K562 (cell line): ENCODE data around the gene LRRC25. TPM values are rescaled to one million over a fixed set of nuclear protein-coding genes. Genes with fewer than 3 reads are reported as not detected.

Experiments
- CREB3 ChIP-seq: fragments of 450-650 bp; conservative IDR thresholded peaks from 2 replicates; pipeline ENCODE4 v1.6.1; 2016; ENCODE audit warnings: missing genetic modification characterization, low read depth, mild to moderate bottlenecking, missing compliant biosample characterization, moderate library complexity
- ID3 ChIP-seq, 2 experiments: fragments of 250-450 bp in 1 of 2; fragments of 450-650 bp in 1 of 2; sonication (Bioruptor Pico) in 1 of 2; IDR thresholded peaks; 2 replicates each; pipeline versions ENCODE4 v1.6.1 to v1.8.0; 2016 to 2021; ENCODE audit warnings: mild to moderate bottlenecking in 2 of 2, moderate library complexity in 2 of 2, missing compliant biosample characterization in 1 of 2, missing genetic modification characterization in 1 of 2
- IFI16 ChIP-seq: fragments of 250-450 bp; sonication (Bioruptor Pico); IDR thresholded peaks from 2 replicates; pipeline ENCODE4 v2.1.2; 2022; ENCODE audit warnings: mild to moderate bottlenecking, inconsistent platforms
- IRF2 ChIP-seq: sonication (generic); formaldehyde crosslinking; IDR thresholded peaks from 2 replicates; pipeline ENCODE4 v1.8.1; 2022; ENCODE audit warnings: mild to moderate bottlenecking, missing genetic modification reagents
- KDM5B ChIP-seq: fragments of 200-600 bp; sonication (generic); IDR thresholded peaks from 2 replicates; pipeline ENCODE4 v1.6.1; 2012; ENCODE audit warnings: low read depth, mild to moderate bottlenecking, moderate library complexity, low read length, control low read depth, inconsistent platforms; ENCODE audit not compliant: insufficient replicate concordance
- NFRKB ChIP-seq: fragments of 450-650 bp; IDR thresholded peaks from 2 replicates; pipeline ENCODE4 v1.6.1; 2016; ENCODE audit warnings: low read depth
- NR2C1 ChIP-seq, 2 experiments: fragments of 450-650 bp; IDR thresholded peaks; 2 replicates each; pipeline ENCODE4 v1.6.1; 2017; ENCODE audit warnings: mild to moderate bottlenecking in 2 of 2, antibody characterized with exemption in 1 of 2, inconsistent platforms in 1 of 2, missing compliant biosample characterization in 1 of 2, missing genetic modification characterization in 1 of 2
- PRDM10 ChIP-seq: fragments of 450-650 bp; IDR thresholded peaks from 2 replicates; pipeline ENCODE4 v1.6.1; 2018; ENCODE audit not compliant: partially characterized antibody
- RFX5 ChIP-seq: IDR thresholded peaks from 2 replicates; pipeline ENCODE4 v1.6.1; 2011; ENCODE audit warnings: low read depth, mild to moderate bottlenecking, improper control_type of control experiment, low read length
- SNRNP70 ChIP-seq: fragments of 200-400 bp; formaldehyde crosslinking; optimal IDR thresholded peaks from 2 replicates; pipeline ENCODE3; 2017; ENCODE audit warnings: low read depth, low read length
- STAT6 ChIP-seq: sonication (generic); formaldehyde crosslinking; IDR thresholded peaks from 2 replicates; pipeline ENCODE4 v1.8.1; 2023; ENCODE audit warnings: mild to moderate bottlenecking, missing genetic modification reagents
- TCF7 ChIP-seq: sonication (generic); IDR thresholded peaks from 2 replicates; pipeline ENCODE4 v1.6.1; 2016; ENCODE audit warnings: antibody characterized with exemption, borderline replicate concordance
- YY1 ChIP-seq, 3 experiments: IDR thresholded peaks; 2 replicates each; pipeline ENCODE4 v1.6.1; 2011; ENCODE audit warnings: low read length in 2 of 3, mild to moderate bottlenecking in 2 of 3, moderate library complexity in 2 of 3, borderline replicate concordance in 1 of 3, control low read depth in 1 of 3, low read depth in 1 of 3; ENCODE audit not compliant: insufficient read depth in 3 of 3, insufficient replicate concordance in 2 of 3, control insufficient read depth in 1 of 3, insufficient read length in 1 of 3; ENCODE audit errors: extremely low read depth in 1 of 3
- ZFP30 ChIP-seq: fragments of 250-450 bp; sonication (Bioruptor Pico); IDR thresholded peaks from 2 replicates; pipeline ENCODE4 v1.8.0; 2022; ENCODE audit warnings: moderate library complexity, mild to moderate bottlenecking, inconsistent platforms, borderline replicate concordance
- ZNF184 ChIP-seq: sonication (generic); formaldehyde crosslinking; IDR thresholded peaks from 2 replicates; pipeline ENCODE4 v1.5.0; 2020; ENCODE audit warnings: missing genetic modification reagents
- ZNF274 ChIP-seq: IDR thresholded peaks from 2 replicates; pipeline ENCODE4 v1.6.1; 2011; ENCODE audit warnings: low read depth, mild to moderate bottlenecking, low read length, moderate library complexity, borderline replicate concordance
- ZNF785 ChIP-seq: fragments of 250-450 bp; sonication (Bioruptor Pico); IDR thresholded peaks from 2 replicates; pipeline ENCODE4 v1.4.0; 2020; ENCODE audit warnings: mild to moderate bottlenecking
- polyA plus RNA-seq, 8 experiments: library from polyadenylated mRNA; depleted of rRNA in 4 of 8; stranded (reverse) in 5 of 8; unstranded in 3 of 8; fragments of >200 nt; fragmentation: Nextera tagmentation in 2 of 8; fragmentation: Illumina TruSeq in 1 of 8; extraction: Ambion mirVana in 2 of 8; extraction: Trizol in 1 of 8; gene quantifications; 2 replicates each; pipeline versions ENCODE4 v1.2.1 to v1.2.3, GENCODE V29; 2011 to 2014; ENCODE audit warnings: inconsistent platforms in 1 of 8, missing spikeins in 1 of 8
- total RNA-seq, 7 experiments: library from RNA; depleted of rRNA in 6 of 7; stranded (reverse); fragments of >200 nt in 6 of 7; fragmentation: Illumina TruSeq in 2 of 7; extraction: Trizol in 2 of 7; gene quantifications; 2 replicates each; pipeline versions ENCODE4 v1.2.1 to v1.2.3, GENCODE V29; 2011 to 2021; ENCODE audit warnings: low replicate concordance in 1 of 7

LRRC25 gene
- total and polyA plus RNA-seq, 9 of the 15 experiments (the other 6 are each of a cell fraction or from before 2014, with no cell fraction given) = 0.07 to 0.36 (median 0.10) TPM; not detected in 3

GRCh38 chr19:18373892-18374629 is 23.4 kb downstream of the LRRC25 start (continued):
- TF ChIP-seq YY1 (IDR thresholded peaks at IDR 0.05; ENCODE audit: borderline replicate concordance in 1 of 3, control insufficient read depth in 1 of 3, extremely low read depth in 1 of 3, insufficient read depth in 3 of 3, insufficient read length in 1 of 3, insufficient replicate concordance in 2 of 3, low read depth in 1 of 3, low read length in 2 of 3) = peak in 2 of 3 experiments; percentile 62 to 78
- TF ChIP-seq SNRNP70 = no peak
- peak; percentile 83 for TF ChIP-seq CREB3 (tag)
- no peak for TF ChIP-seq ZNF274
- 0 out of 2 replicates have a peak, but pooled peaks have one; percentile 78 for TF ChIP-seq STAT6 (CRISPR knock-in tag)
- no peak for TF ChIP-seq ZFP30 (CRISPR knock-in tag)
- no peak for TF ChIP-seq ZNF785 (CRISPR knock-in tag)
- no peak for TF ChIP-seq ZNF184 (CRISPR knock-in tag)
- no peak for TF ChIP-seq RFX5
- TF ChIP-seq TCF7 = 0 out of 2 replicates have a peak, but pooled peaks have one; percentile 68
- peak; percentile 98 for TF ChIP-seq NFRKB
- no peak for TF ChIP-seq ID3 (CRISPR knock-in tag; IDR thresholded peaks at IDR 0.05)
- TF ChIP-seq ID3 (tag; IDR thresholded peaks at IDR 0.05) = peak; percentile 87
- TF ChIP-seq IFI16 (CRISPR knock-in tag) = no peak
- peak; percentile 86 for TF ChIP-seq PRDM10
- no peak for TF ChIP-seq NR2C1 (IDR thresholded peaks at IDR 0.05)
- peak; percentile 70; the same call in 1 of the 2 replicates for TF ChIP-seq NR2C1 (tag; IDR thresholded peaks at IDR 0.05)
- peak; percentile 91 for TF ChIP-seq KDM5B
- TF ChIP-seq IRF2 (CRISPR knock-in tag) = no peak
